NCI-H1436 (cell line): Measurements from ENCODE around the gene PLD5.
"Not testable (repeated sequence)": the region's sequence is repeated elsewhere in the genome, so short reads cannot be mapped to it uniquely, and the experiment has no call there.

ENCODE experiments used
- DNase-seq: peaks from one replicate; lab custom pipeline; 2025; lab: John Stamatoyannopoulos, UW

PLD5 gene

GRCh38 chr1:242212401-242212800, 312.1 kb downstream of the PLD5 start:
- no peak for DNase-seq

- no peak for DNase-seq
These were observed 313.1 kb downstream of the PLD5 start for GRCh38 chr1:242211254-242212022.

- DNase-seq = not testable (repeated sequence)
These were observed 314.2 kb downstream of the PLD5 start for GRCh38 chr1:242210316-242210715.

- no peak for DNase-seq
These were observed 315.4 kb downstream of the PLD5 start for GRCh38 chr1:242209063-242209462.

- no peak for DNase-seq
These were observed 316.5 kb downstream of the PLD5 start for GRCh38 chr1:242208021-242208420.

GRCh38 chr1:242206994-242207393, 317.5 kb downstream of the PLD5 start:
- DNase-seq = no peak

GRCh38 chr1:242205622-242206489, 318.6 kb downstream of the PLD5 start:
- DNase-seq = no peak

GRCh38 chr1:242203262-242203661, 321.2 kb downstream of the PLD5 start:
- no peak for DNase-seq

GRCh38 chr1:242201090-242201489, 323.4 kb downstream of the PLD5 start:
- peak; percentile 63 for DNase-seq

GRCh38 chr1:242199776-242200458, 324.6 kb downstream of the PLD5 start:
- DNase-seq = no peak

GRCh38 chr1:242197907-242198820, 326.3 kb downstream of the PLD5 start:
- no peak for DNase-seq

GRCh38 chr1:242196914-242197313, 327.6 kb downstream of the PLD5 start:
- DNase-seq = no peak

- DNase-seq = no peak
These were observed 328.4 kb downstream of the PLD5 start for GRCh38 chr1:242196101-242196500.

- no peak for DNase-seq
These were observed 334.9 kb downstream of the PLD5 start for GRCh38 chr1:242189591-242189990.

GRCh38 chr1:242187816-242188215, 336.7 kb downstream of the PLD5 start:
- no peak for DNase-seq

- no peak for DNase-seq
These were observed 337.3 kb downstream of the PLD5 start for GRCh38 chr1:242187171-242187570.

GRCh38 chr1:242185731-242186130, 338.8 kb downstream of the PLD5 start:
- DNase-seq = peak; percentile 65

- no peak for DNase-seq
These were observed 339.5 kb downstream of the PLD5 start for GRCh38 chr1:242184955-242185354.

- DNase-seq = not testable (repeated sequence)
These were observed 344.7 kb downstream of the PLD5 start for GRCh38 chr1:242179767-242180166.

- peak; percentile 49 for DNase-seq
These were observed 345.4 kb downstream of the PLD5 start for GRCh38 chr1:242178924-242179708.

- DNase-seq = no peak
These were observed 346.1 kb downstream of the PLD5 start for GRCh38 chr1:242178436-242178835.
